ENCODE data around the gene SBK2. TPM values are rescaled to one million over a fixed set of nuclear protein-coding genes. Genes with fewer than 3 reads are reported as not detected.
"Not testable (repeated sequence)": the region's sequence is repeated elsewhere in the genome, so short reads cannot be mapped to it uniquely, and the experiment has no call there.

SBK2 gene
- total and polyA plus RNA-seq, 2 donors (not counting 1 experiment from before 2014, with no cell fraction given), result not detected

GRCh38 chr19:55536366-55536765 is 567 bp downstream of the SBK2 start:
- Histone ChIP-seq H3K4me1 (ENCODE audit: control insufficient read depth, extremely low read depth, insufficient read depth, low read length) (no peaks in the 10 kb centered on the region), H3K27me3 (ENCODE audit: control insufficient read depth, insufficient read depth, low read length) (no peaks in the 10 kb centered on the region), H3K9me3 (ENCODE audit: control insufficient read depth, insufficient read depth, low read depth, low read length) (no peaks in the 10 kb centered on the region), H3K9ac (ENCODE audit: insufficient read depth, low read length) (no peak overlapping the region), H2AFZ (ENCODE audit: low read length) (no peak overlapping the region), H3K4me2 (ENCODE audit: extremely low read depth, insufficient read depth, low read length) (no peak overlapping the region), H3K79me2 (ENCODE audit: control insufficient read depth, insufficient read depth, low read length) (no peaks in the 10 kb centered on the region), H3K27ac (ENCODE audit: insufficient read depth, low read length) (no peak overlapping the region), H3K4me3 (replicated peaks in 1 of 4; ENCODE audit: control extremely low read depth in 1 of 4, insufficient read depth in 1 of 4, low read depth in 3 of 4, low read length in 4 of 4) (no peak overlapping the region), H3K36me3 (ENCODE audit: control insufficient read depth, insufficient read depth, low read length) (no peaks in the 10 kb centered on the region), H4K20me1 (ENCODE audit: control insufficient read depth, extremely low read depth, insufficient read depth, low read length) (no peaks in the 10 kb centered on the region)
- no peak for DNase-seq (ENCODE audit: low read depth in 2 of 2)
- TF ChIP-seq CTCF (conservative IDR thresholded peaks at IDR 0.05 in 1 of 2, IDR thresholded peaks at IDR 0.05 in 1 of 2; ENCODE audit: low read depth in 1 of 2, low read length in 2 of 2) (no peak), EZH2 (IDR thresholded peaks at IDR 0.05; ENCODE audit: low read length, missing control alignments) (no peak)

- no peaks in the 10 kb centered on the region for H3K36me3 ChIP-seq (ENCODE audit: control insufficient read depth, insufficient read depth, low read length)
- DNase-seq (ENCODE audit: low read depth in 2 of 2), result no peak
- no peak overlapping the region for H3K27ac ChIP-seq (ENCODE audit: insufficient read depth, low read length)
- H3K27me3 ChIP-seq (ENCODE audit: control insufficient read depth, insufficient read depth, low read length), result no peaks in the 10 kb centered on the region
- H2AFZ ChIP-seq (ENCODE audit: low read length), result no peak overlapping the region
- no peaks in the 10 kb centered on the region for H3K4me1 ChIP-seq (ENCODE audit: control insufficient read depth, extremely low read depth, insufficient read depth, low read length)
- no peaks in the 10 kb centered on the region for H3K79me2 ChIP-seq (ENCODE audit: control insufficient read depth, insufficient read depth, low read length)
- no peak overlapping the region for H3K9ac ChIP-seq (ENCODE audit: insufficient read depth, low read length)
- H4K20me1 ChIP-seq (ENCODE audit: control insufficient read depth, extremely low read depth, insufficient read depth, low read length), result no peaks in the 10 kb centered on the region
- no peak overlapping the region for H3K4me3 ChIP-seq (replicated peaks in 1 of 4; ENCODE audit: control extremely low read depth in 1 of 4, insufficient read depth in 1 of 4, low read depth in 3 of 4, low read length in 4 of 4)
- no peaks in the 10 kb centered on the region for H3K9me3 ChIP-seq (ENCODE audit: control insufficient read depth, insufficient read depth, low read depth, low read length)
- H3K4me2 ChIP-seq (ENCODE audit: extremely low read depth, insufficient read depth, low read length), result no peak overlapping the region
- TF ChIP-seq EZH2 (IDR thresholded peaks at IDR 0.05; ENCODE audit: low read length, missing control alignments) (no peak), CTCF (conservative IDR thresholded peaks at IDR 0.05 in 1 of 2, IDR thresholded peaks at IDR 0.05 in 1 of 2; ENCODE audit: low read depth in 1 of 2, low read length in 2 of 2) (no peak)
Observed at GRCh38 chr19:55535965-55536350, 975 bp downstream of the SBK2 start.

- no peak for DNase-seq (ENCODE audit: low read depth in 2 of 2)
- H3K4me1 ChIP-seq (ENCODE audit: control insufficient read depth, extremely low read depth, insufficient read depth, low read length), result no peaks in the 10 kb centered on the region
- no peak overlapping the region for H3K4me3 ChIP-seq (replicated peaks in 1 of 4; ENCODE audit: control extremely low read depth in 1 of 4, insufficient read depth in 1 of 4, low read depth in 3 of 4, low read length in 4 of 4)
- no peak overlapping the region for H3K9ac ChIP-seq (ENCODE audit: insufficient read depth, low read length)
- no peaks in the 10 kb centered on the region for H3K9me3 ChIP-seq (ENCODE audit: control insufficient read depth, insufficient read depth, low read depth, low read length)
- TF ChIP-seq CTCF (conservative IDR thresholded peaks at IDR 0.05 in 1 of 2, IDR thresholded peaks at IDR 0.05 in 1 of 2; ENCODE audit: low read depth in 1 of 2, low read length in 2 of 2) (no peak), EZH2 (IDR thresholded peaks at IDR 0.05; ENCODE audit: low read length, missing control alignments) (no peak)
- H4K20me1 ChIP-seq (ENCODE audit: control insufficient read depth, extremely low read depth, insufficient read depth, low read length), result no peaks in the 10 kb centered on the region
- no peaks in the 10 kb centered on the region for H3K79me2 ChIP-seq (ENCODE audit: control insufficient read depth, insufficient read depth, low read length)
- no peak overlapping the region for H2AFZ ChIP-seq (ENCODE audit: low read length)
- H3K27ac ChIP-seq (ENCODE audit: insufficient read depth, low read length), result no peak overlapping the region
- no peaks in the 10 kb centered on the region for H3K27me3 ChIP-seq (ENCODE audit: control insufficient read depth, insufficient read depth, low read length)
- no peaks in the 10 kb centered on the region for H3K36me3 ChIP-seq (ENCODE audit: control insufficient read depth, insufficient read depth, low read length)
- H3K4me2 ChIP-seq (ENCODE audit: extremely low read depth, insufficient read depth, low read length), result no peak overlapping the region
Observed at GRCh38 chr19:55535173-55535964, 1.6 kb downstream of the SBK2 start.

GRCh38 chr19:55534280-55534679 is 2.7 kb downstream of the SBK2 start:
- H3K4me3 ChIP-seq (replicated peaks in 1 of 4; ENCODE audit: control extremely low read depth in 1 of 4, insufficient read depth in 1 of 4, low read depth in 3 of 4, low read length in 4 of 4); H3K27ac ChIP-seq (ENCODE audit: insufficient read depth, low read length); H3K9me3 ChIP-seq (ENCODE audit: control insufficient read depth, insufficient read depth, low read depth, low read length); H3K4me1 ChIP-seq (ENCODE audit: control insufficient read depth, extremely low read depth, insufficient read depth, low read length); H2AFZ ChIP-seq (ENCODE audit: low read length); H4K20me1 ChIP-seq (ENCODE audit: control insufficient read depth, extremely low read depth, insufficient read depth, low read length); H3K9ac ChIP-seq (ENCODE audit: insufficient read depth, low read length); H3K79me2 ChIP-seq (ENCODE audit: control insufficient read depth, insufficient read depth, low read length); H3K4me2 ChIP-seq (ENCODE audit: extremely low read depth, insufficient read depth, low read length); DNase-seq (ENCODE audit: low read depth in 2 of 2); H3K27me3 ChIP-seq (ENCODE audit: control insufficient read depth, insufficient read depth, low read length); H3K36me3 ChIP-seq (ENCODE audit: control insufficient read depth, insufficient read depth, low read length): not testable (repeated sequence)
